ENCODE measurements around the gene ARHGEF6. TPM values are rescaled to one million over a fixed set of nuclear protein-coding genes. Genes with fewer than 3 reads are reported as not detected.

Gene ARHGEF6
- total and polyA plus RNA-seq, 5 donors, result 17.1 to 43.2 (median 37.3) TPM

DNA sequence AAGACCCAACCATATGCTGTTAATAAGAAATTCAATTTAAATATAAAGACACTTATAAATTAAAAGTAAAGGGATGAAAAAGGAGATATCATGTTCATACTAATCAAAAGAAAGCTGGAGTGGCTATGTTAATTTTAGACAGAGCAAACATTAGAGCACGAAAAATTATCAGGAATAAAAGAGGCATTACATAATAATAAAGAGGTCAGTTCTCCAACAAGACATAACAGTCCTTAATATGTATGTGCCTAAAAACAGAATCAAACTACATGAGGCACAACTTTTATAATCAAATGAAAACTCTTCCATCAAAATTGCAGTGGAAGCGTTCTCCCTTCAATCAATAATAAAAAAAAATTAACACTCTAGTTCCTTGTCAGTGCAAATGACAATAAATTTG is 62.6 kb downstream of the ARHGEF6 start:
- ATAC-seq (no peak), DNase-seq (no peak)
- intact Hi-C loops (cut with DNase I), result loop anchor here in 2 of 4 donors (10.0 kb wide), 1 partner anchor 207 kb away; no protein-coding TSS in a partner anchor
- Histone ChIP-seq H3K4me1 (ENCODE audit: control insufficient read depth, insufficient read depth, low read length) (no peaks in the 10 kb centered on the region), H3K4me3 (ENCODE audit: low read length) (no peak overlapping the region), H3K27me3 (ENCODE audit: control insufficient read depth, insufficient read depth) (no peaks in the 10 kb centered on the region), H3K9me3 (ENCODE audit: control insufficient read depth, low read length) (no peaks in the 10 kb centered on the region), H3K27ac (ENCODE audit: low read length) (no peak overlapping the region)
- 72% methylated on average over 2 of the region's 2 CpGs for WGBS

DNA sequence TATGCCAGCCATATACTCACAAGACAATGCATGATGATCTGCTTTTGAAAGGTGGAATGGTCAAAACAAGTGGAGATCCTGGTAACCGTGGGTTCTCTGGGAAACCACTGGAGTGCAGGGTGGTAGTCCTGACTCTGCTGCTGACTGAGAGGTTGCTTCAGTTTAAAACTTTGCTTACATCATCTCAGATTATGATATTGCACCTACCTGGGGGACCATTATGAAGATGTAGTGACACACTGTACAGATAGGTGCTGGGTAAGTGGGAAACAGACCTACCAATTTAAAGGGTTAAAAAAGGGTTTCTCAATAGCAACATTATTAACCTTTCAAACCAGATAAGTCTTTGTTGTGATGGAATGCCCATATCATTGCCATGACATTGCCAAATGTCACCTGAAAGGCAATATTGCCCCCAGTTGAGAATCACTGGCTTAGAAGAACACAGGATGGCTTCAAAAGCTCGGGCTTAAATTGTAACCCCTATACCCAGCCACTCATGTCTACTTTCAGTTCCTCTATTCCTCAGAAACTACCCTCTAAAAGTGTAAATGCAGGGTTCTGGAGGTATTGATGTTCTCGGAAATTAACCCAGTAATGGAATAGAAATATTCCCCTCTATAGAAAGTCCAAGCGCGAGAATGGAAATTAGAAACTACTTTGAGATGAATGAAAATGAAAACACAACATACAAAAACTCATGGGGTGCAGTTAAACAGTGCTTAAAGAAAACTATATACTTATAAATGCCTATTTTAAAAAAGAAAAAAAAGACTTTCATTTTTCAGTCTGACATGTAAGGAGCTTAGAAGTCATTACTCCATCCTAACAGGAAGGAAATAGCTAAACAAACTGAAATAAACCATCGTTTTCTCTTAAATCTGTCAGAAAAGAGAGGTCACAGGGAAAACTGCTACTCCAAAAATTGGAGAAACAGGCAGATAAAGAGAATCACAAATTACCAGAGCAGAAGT is 65.8 kb downstream of the ARHGEF6 start:
- intact Hi-C loops (cut with DNase I), result loop anchor here in 3 of 4 donors (5.0 to 10.0 kb wide), 2 partner anchors 210 to 212 kb away; no protein-coding TSS in a partner anchor
- no peak overlapping the region for H3K27ac ChIP-seq (ENCODE audit: low read length)
- DNase-seq, result no peak

DNA sequence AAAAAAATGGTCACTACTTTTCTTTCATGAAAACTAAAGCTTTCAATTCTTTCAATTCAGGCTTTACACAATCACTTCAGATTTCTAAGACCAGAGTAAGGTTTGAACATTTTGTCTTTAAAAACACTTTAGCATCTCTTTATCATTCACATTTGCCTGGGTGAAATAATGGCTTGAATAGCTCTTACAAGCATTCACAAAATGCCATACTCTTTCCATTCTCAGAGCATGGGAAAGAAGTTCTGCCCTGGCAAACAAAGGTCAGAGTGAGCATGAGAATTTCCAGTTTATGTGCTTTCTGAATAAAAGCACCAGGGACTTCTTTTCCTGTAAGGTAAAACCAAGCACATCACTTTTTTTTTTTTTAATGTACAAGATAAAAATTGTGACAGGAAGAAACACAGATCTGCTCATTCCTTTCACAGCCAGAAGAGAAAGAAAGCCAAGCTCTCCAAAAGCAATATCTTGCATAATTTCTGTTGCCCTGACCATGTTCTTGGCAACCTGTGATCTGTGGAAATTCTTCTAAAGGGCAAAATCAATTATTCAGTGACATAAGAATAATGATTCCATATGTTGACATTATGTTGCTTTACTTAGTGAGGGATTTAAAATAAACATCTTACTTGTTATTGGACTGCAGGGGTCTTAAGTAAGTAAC is 68.0 kb downstream of the ARHGEF6 start:
- no peak overlapping the region for H3K27ac ChIP-seq (ENCODE audit: low read length)
- ATAC-seq (no peak), DNase-seq (no peak)
- intact Hi-C loops (cut with DNase I), result loop anchor here in 3 of 4 donors (5.0 to 10.0 kb wide), 2 partner anchors 212 to 215 kb away; no protein-coding TSS in a partner anchor
- no peaks in the 10 kb centered on the region for H3K27me3 ChIP-seq (ENCODE audit: control insufficient read depth, insufficient read depth)
- H3K4me1 ChIP-seq (ENCODE audit: control insufficient read depth, insufficient read depth, low read length), result no peaks in the 10 kb centered on the region
- H3K9me3 ChIP-seq (ENCODE audit: control insufficient read depth, low read length), result no peaks in the 10 kb centered on the region
- no peak overlapping the region for H3K4me3 ChIP-seq (ENCODE audit: low read length)

More for the DNA sequence above, 65.8 kb downstream of the ARHGEF6 start:
- Histone ChIP-seq H3K27me3 (ENCODE audit: control insufficient read depth, insufficient read depth) (no peaks in the 10 kb centered on the region), H3K9me3 (ENCODE audit: control insufficient read depth, low read length) (no peaks in the 10 kb centered on the region), H3K4me1 (ENCODE audit: control insufficient read depth, insufficient read depth, low read length) (no peaks in the 10 kb centered on the region), H3K4me3 (ENCODE audit: low read length) (no peak overlapping the region)
- ATAC-seq, result no peak
- WGBS, result 81% methylated on average over 6 of the region's 6 CpGs

DNA sequence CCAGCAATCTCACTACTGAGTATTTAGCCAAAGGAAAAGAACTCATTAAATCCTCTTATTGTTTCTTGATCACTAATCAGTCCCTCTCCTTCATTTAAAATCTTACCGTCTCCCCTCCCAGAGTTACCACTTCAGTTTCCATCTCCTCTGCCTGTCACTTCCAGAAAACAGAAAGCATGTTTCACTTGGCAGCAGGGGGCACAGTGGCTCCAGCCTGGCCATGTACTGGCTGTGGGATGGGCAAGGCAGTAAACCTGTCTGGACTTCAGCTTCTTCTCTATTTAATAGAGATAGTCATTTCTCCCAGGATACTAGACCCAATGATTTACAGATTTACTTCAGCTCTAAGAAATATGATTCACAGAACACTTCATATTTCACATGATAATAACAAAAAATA is 69.6 kb downstream of the ARHGEF6 start:
- 41% methylated on average over 1 of the region's 1 CpG for whole genome bisulfite sequencing
- H3K4me3 ChIP-seq (ENCODE audit: low read length), result no peak overlapping the region
- intact Hi-C loops (cut with DNase I), result loop anchor here in 3 of 4 donors (5.0 to 10.0 kb wide), 2 partner anchors 214 to 216 kb away; no protein-coding TSS in a partner anchor
- peak; percentile 70 to 79 for ATAC-seq
- H3K27ac ChIP-seq (ENCODE audit: low read length), result no peak overlapping the region
- no peaks in the 10 kb centered on the region for H3K4me1 ChIP-seq (ENCODE audit: control insufficient read depth, insufficient read depth, low read length)
- DNase-seq, result peak; percentile 16 to 67 (median 57)
- no peaks in the 10 kb centered on the region for H3K27me3 ChIP-seq (ENCODE audit: control insufficient read depth, insufficient read depth)
- H3K9me3 ChIP-seq (ENCODE audit: control insufficient read depth, low read length), result no peaks in the 10 kb centered on the region

DNA sequence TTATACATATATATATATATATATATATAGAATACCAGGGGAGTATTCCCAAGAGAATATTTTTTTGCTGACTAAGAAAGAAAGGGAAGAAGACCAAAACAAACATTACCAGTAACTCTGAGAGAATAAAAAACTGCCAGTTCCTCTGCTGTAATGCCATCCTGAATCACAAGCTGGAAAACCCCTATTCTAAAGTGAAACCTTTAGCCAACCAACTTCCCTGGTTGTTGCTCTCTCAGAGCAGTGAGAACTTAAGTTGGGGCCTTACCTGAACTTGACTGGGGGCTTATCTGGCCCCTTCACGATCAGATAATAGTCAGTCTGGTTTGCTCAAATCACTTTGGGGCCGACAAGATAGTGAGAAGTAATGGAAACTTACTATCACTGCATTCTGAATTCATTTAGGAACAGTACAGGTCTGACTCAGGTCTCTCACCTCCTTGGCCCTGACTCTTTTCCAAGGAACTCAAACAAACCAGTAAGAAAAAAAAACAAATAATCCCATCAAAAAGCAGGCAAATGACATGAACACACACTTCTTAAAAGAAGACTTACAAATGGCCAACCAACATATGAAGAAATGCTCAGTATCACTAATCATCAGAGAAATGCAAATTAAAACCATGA is 70.3 kb downstream of the ARHGEF6 start:
- Histone ChIP-seq H3K27ac (ENCODE audit: low read length) (no peak overlapping the region), H3K27me3 (ENCODE audit: control insufficient read depth, insufficient read depth) (no peaks in the 10 kb centered on the region), H3K4me1 (ENCODE audit: control insufficient read depth, insufficient read depth, low read length) (no peaks in the 10 kb centered on the region), H3K9me3 (ENCODE audit: control insufficient read depth, low read length) (no peaks in the 10 kb centered on the region), H3K4me3 (ENCODE audit: low read length) (no peak overlapping the region)
- DNase-seq, result no peak
- intact Hi-C loops (cut with DNase I), result loop anchor here in 3 of 4 donors (5.0 to 10.0 kb wide), 2 partner anchors 214 to 217 kb away; no protein-coding TSS in a partner anchor
- WGBS, result 34% methylated on average over 2 of the region's 2 CpGs
- no peak for ATAC-seq

DNA sequence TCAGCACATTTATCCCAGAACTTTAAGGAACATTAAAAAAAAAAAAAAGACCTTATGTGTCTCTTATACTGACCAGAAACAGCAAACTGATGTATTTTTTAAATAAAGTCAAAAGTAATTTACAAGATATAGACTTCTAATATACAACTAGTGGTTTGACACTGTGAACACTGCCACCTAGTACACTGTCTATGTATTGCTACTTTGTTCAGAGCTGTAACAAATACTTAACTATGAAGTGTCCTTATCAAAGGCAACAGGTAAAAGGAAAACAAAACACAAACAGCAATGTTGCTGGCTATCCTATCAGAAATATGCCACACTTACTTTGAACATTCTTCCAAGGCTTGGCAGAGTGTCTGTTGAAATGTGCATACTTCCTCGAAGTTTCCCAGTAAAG is 72.4 kb downstream of the ARHGEF6 start:
- Histone ChIP-seq H3K4me3 (ENCODE audit: low read length) (no peak overlapping the region), H3K27me3 (ENCODE audit: control insufficient read depth, insufficient read depth) (no peaks in the 10 kb centered on the region), H3K4me1 (ENCODE audit: control insufficient read depth, insufficient read depth, low read length) (no peaks in the 10 kb centered on the region), H3K9me3 (ENCODE audit: control insufficient read depth, low read length) (no peaks in the 10 kb centered on the region), H3K27ac (ENCODE audit: low read length) (no peak overlapping the region)
- DNase-seq, result no peak
- WGBS, result 58% methylated on average over 1 of the region's 1 CpG
- intact Hi-C loops (cut with DNase I), result no loop called here
- ATAC-seq, result no peak

DNA sequence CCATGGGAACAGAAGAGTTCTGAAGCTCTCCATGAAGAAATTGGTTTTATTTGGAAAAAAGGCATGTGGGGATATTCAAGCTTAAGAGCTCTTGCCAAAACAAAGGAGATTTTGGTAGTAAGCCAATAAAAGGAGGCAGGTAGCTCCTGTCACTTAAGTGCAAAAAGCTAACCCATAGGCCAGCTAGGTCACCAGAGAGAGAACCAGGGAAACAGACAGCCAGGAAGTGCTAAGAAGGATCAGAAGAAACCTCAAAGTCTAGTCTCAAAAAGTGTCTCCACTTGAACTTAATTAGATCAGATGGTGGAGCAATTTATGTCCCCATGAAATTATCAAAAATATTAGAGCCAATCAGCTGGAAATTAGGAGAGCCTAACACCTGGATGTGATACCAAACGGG is 83.6 kb downstream of the ARHGEF6 start:
- no peaks in the 10 kb centered on the region for H3K27me3 ChIP-seq (ENCODE audit: control insufficient read depth, insufficient read depth)
- DNase-seq (no peak), ATAC-seq (no peak)
- no peak overlapping the region for H3K27ac ChIP-seq (ENCODE audit: low read length)
- WGBS, result 78% methylated on average over 1 of the region's 1 CpG
- H3K9me3 ChIP-seq (ENCODE audit: control insufficient read depth, low read length), result no peaks in the 10 kb centered on the region
- intact Hi-C loops (cut with DNase I), result no loop called here
- H3K4me3 ChIP-seq (ENCODE audit: low read length), result no peak overlapping the region
- H3K4me1 ChIP-seq (ENCODE audit: control insufficient read depth, insufficient read depth, low read length), result no peaks in the 10 kb centered on the region

DNA sequence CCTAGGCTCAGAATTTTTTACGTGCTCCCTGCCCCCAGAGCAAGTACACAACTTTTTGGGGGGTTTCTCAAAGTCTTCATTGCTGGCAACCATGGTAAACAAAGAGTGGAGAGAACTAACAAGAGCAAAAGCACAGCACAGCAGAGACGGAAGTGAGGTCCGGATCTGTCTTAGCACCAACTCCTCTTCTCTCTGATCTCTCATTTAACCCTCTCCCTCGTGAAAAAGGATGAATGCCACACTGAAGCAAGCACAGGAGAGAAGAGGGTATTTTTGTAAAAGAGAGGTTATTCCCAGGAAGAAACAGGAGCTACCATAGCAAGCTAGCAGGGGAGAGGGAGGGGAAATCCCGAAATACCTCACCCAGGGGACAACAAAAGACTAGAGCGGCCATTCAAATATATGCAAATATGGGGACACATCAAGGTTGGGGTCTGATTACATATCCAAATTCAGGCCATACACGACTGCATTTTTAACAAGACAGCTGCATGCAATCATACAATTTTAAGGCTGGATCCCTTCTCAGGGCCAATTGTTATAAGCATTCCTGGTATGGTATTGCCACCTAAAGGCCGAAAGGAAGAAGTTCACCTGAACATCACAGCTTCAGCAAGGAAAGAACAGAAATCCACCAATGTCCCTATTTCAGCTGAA is 86.2 kb downstream of the ARHGEF6 start:
- intact Hi-C loops (cut with DNase I), result no loop called here
- DNase-seq (no peak), ATAC-seq (peak in 1 of 2 donors; percentile 36)
- Histone ChIP-seq H3K27me3 (ENCODE audit: control insufficient read depth, insufficient read depth) (no peaks in the 10 kb centered on the region), H3K27ac (ENCODE audit: low read length) (no peak overlapping the region), H3K9me3 (ENCODE audit: control insufficient read depth, low read length) (no peaks in the 10 kb centered on the region), H3K4me1 (ENCODE audit: control insufficient read depth, insufficient read depth, low read length) (peaks cover 1% of the 10 kb centered on the region), H3K4me3 (ENCODE audit: low read length) (no peak overlapping the region)
- WGBS, result 36% methylated on average over 8 of the region's 8 CpGs

DNA sequence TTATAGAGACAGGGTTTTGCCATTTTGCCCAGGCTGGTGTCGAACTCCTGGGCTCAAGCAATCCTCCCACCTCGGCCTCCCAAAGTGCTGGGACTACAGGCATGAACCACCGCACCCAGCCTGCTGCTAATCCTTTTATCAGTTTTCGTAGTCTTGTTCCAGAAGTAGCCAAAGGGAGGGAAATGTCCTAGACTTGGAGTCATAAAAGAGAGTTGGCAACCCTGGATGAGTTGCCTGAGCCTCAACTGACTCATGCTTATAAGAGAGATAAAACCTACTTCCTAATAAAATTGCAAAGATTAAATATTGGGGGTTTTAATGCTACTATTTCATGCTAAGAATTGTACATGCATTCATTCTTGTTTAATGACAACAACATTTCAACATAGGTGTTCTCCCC is 88.5 kb downstream of the ARHGEF6 start:
- no peak for ATAC-seq
- no peaks in the 10 kb centered on the region for H3K9me3 ChIP-seq (ENCODE audit: control insufficient read depth, low read length)
- H3K4me1 ChIP-seq (ENCODE audit: control insufficient read depth, insufficient read depth, low read length), result peaks cover 1% of the 10 kb centered on the region
- intact Hi-C loops (cut with DNase I), result no loop called here
- 84% methylated on average over 4 of the region's 4 CpGs for WGBS
- H3K4me3 ChIP-seq (ENCODE audit: low read length), result no peak overlapping the region
- H3K27me3 ChIP-seq (ENCODE audit: control insufficient read depth, insufficient read depth), result no peaks in the 10 kb centered on the region
- no peak overlapping the region for H3K27ac ChIP-seq (ENCODE audit: low read length)
- DNase-seq, result no peak

DNA sequence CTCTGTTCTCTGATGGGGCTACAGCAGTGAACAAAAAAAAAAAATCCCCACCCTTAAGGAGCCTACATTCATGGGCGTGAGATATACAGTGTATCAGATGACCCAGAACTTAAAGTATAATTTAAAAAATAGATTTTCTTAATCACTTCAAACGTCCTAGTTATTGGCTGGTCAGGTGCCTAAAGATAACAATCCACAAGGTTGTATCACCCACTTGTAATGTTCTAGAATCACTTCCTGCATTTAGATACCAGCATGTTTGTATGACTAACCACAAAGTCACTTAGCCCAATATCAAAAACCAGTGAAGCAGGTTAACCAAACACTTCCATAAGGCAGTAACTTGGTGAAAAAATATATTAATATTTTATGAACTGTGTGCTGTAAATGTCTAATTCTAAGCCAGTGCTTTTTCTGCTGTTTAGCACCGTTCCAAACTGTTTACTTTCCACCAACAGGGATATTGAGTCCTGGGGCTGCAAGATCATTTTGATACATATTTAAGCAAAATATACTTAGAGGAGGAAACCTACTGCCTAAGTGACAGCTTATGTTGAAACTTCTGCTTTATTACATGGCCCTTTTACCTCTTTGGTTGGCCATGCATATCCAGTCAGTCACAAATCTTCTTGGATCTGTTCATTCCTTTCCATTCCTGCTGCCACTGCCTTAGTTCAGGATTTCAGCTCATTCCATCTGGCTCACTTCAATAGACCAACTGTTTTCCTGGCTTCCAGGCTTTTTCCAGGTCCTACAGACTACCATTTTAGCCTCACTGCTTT is 89.5 kb downstream of the ARHGEF6 start:
- H3K4me3 ChIP-seq (ENCODE audit: low read length), result no peak overlapping the region
- no peak for DNase-seq
- no peaks in the 10 kb centered on the region for H3K27me3 ChIP-seq (ENCODE audit: control insufficient read depth, insufficient read depth)
- 70% methylated on average over 3 of the region's 3 CpGs for WGBS
- no peak overlapping the region for H3K27ac ChIP-seq (ENCODE audit: low read length)
- intact Hi-C loops (cut with DNase I), result no loop called here
- ATAC-seq, result no peak
- H3K9me3 ChIP-seq (ENCODE audit: control insufficient read depth, low read length), result no peaks in the 10 kb centered on the region
- peaks cover 1% of the 10 kb centered on the region for H3K4me1 ChIP-seq (ENCODE audit: control insufficient read depth, insufficient read depth, low read length)
